ENCODE measurements around the gene ZNF608.

DNA sequence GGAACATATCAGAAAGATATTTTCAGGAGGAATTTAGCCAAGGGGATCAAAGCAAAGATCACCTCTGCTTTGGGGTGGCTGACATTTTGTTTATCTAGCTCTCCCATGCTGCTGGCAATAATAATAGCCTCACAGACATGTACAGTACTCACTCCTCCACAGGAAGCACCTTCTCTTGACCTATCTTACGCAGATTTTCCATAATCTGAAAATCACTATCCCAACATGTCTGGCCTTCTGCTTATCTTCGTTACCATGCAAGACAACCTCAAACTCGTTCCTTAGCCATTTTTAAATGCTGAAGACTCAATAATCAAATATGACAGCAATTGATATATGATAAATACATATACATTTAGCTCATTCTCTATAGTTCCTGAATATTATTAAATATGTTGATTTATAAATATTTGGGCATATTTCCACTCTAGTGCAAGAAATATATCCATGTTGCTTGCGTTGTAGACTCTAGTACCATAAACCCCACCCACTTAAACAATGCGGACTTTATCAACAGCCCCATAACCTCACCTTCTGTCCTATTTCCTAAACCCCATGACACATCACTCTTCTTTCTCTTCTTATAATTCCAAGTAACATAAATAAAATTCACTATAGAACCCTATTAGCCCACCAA lies 18.0 kb downstream of the ZNF608 start:
- TF ChIP-seq POLR2AphosphoS5 (IDR thresholded peaks at IDR 0.05; ENCODE audit: low read depth, low read length): no peak
- no peak for TF ChIP-seq EGR1 (IDR thresholded peaks at IDR 0.05; ENCODE audit: low read depth)
- no peak for TF ChIP-seq RAD21 (IDR thresholded peaks at IDR 0.05; ENCODE audit: low read depth)
- TF ChIP-seq POLR2A (IDR thresholded peaks at IDR 0.05; ENCODE audit: borderline replicate concordance, extremely low read depth, insufficient read depth, insufficient read length): no peak
- TF ChIP-seq, protein P1, sequence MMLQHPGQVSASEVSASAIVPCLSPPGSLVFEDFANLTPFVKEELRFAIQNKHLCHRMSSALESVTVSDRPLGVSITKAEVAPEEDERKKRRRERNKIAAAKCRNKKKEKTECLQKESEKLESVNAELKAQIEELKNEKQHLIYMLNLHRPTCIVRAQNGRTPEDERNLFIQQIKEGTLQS (IDR thresholded peaks at IDR 0.05): no peak
- TF ChIP-seq, protein P2, sequence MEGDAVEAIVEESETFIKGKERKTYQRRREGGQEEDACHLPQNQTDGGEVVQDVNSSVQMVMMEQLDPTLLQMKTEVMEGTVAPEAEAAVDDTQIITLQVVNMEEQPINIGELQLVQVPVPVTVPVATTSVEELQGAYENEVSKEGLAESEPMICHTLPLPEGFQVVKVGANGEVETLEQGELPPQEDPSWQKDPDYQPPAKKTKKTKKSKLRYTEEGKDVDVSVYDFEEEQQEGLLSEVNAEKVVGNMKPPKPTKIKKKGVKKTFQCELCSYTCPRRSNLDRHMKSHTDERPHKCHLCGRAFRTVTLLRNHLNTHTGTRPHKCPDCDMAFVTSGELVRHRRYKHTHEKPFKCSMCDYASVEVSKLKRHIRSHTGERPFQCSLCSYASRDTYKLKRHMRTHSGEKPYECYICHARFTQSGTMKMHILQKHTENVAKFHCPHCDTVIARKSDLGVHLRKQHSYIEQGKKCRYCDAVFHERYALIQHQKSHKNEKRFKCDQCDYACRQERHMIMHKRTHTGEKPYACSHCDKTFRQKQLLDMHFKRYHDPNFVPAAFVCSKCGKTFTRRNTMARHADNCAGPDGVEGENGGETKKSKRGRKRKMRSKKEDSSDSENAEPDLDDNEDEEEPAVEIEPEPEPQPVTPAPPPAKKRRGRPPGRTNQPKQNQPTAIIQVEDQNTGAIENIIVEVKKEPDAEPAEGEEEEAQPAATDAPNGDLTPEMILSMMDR (IDR thresholded peaks at IDR 0.05 in 2 of 3, conservative IDR thresholded peaks at IDR 0.05 in 1 of 3; ENCODE audit: borderline replicate concordance in 1 of 3, insufficient read depth in 1 of 3, low read depth in 2 of 3, low read length in 2 of 3): no peak

Measured in HCT116 (cell line).